ENCODE data around the gene UBE2L5.
A peak's percentile ranks its signal among the peaks of the same experiment; 100 is the strongest.

UBE2L5 gene

DNA sequence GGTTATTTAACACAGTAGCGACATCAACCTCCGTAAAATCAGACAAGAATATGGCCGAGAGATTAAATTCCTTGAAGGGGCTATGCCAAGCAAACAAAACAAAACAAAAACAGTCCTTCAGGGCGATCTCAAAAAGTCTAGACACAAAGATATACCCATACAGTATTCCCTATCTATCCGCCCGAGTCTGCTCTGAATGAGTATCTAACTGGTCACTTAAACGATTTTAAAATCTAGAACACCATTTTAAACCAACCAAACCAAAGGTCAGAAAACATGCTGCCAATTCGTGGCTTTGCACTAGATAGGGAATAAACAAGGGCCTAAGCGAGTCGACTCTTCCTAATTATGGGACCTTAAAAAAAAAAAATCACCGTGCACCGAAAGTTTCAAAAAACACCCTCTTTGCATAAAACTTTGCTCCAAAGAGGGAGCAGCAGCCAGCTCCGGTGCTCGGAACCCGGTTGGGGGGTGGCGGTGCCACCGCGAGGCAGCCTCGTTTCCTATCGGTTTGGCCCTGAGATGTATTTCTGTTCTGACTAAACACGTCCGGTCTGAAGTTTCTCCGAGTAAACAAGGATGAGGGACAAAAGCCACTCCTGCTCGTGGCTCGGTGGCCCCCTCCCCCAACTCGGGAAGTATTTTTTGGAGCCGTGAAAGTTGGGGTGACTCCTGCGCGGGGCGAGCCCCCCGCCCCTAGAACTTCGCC lies 41.6 kb downstream of the UBE2L5 start:
- peaks cover 36% of the 10 kb centered on the region for H3K4me1 Mint-ChIP-seq
- H3K36me3 Mint-ChIP-seq = peaks cover 32% of the 10 kb centered on the region
- H3K27ac Mint-ChIP-seq = peak overlapping the region; percentile 99
- CTCF ChIA-PET = interaction anchor here (0.6 kb wide), 2 partner anchors 22 to 332 kb away, joined by 3 read pairs; no protein-coding TSS in a partner anchor
- H3K9me3 Mint-ChIP-seq = no peaks in the 10 kb centered on the region
- peak; percentile 85 for DNase-seq
- H3K27me3 Mint-ChIP-seq = peaks cover 5% of the 10 kb centered on the region
- H3K4me3 Mint-ChIP-seq = peak overlapping the region; percentile 90

DNA sequence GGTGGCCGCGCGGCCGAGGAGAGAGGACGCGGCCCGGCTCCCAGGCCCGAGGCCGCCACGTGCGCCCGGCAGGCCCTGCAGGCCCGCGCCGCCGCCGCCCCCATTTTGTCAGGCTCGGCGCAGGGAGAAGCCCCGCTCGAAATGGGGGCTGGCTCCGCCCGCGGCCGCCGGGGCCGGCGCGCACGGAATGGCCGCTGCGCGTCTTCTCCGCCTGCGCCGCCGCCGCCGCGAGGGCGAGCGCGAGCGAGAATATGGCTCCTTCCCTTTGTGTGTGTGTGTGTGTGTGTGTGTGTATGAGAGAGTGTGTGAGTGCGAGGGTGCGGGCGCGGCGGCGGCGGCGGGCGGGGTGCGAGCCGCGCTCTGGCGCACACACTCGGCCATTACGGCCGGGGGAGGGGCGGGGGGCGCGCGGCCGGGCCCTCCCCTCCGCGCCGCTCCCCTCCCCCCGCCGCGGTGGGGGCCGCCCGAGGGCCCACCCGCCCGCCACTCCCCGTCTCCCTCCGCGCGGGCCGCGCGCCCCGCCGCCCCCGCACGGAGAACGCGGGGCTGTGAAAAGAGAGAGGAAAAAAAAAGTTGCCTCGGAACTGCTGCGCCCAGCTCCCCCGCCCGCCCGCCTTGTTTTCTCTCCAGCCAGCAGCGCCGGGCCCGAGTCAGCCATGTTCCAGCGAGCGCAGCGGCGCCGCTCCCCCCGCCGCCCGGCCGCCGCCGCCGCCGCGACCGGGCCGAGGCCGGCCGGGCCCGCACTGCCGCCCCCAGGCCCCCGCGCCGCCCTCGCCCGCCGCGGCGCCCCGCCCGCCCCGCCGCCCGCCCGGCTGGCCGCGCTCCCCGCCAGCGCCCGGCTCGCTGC lies 42.4 kb downstream of the UBE2L5 start:
- Mint-ChIP-seq H3K36me3 (peaks cover 26% of the 10 kb centered on the region), H3K27ac (peak overlapping the region; percentile 99), H3K27me3 (peaks cover 5% of the 10 kb centered on the region), H3K9me3 (no peaks in the 10 kb centered on the region), H3K4me3 (peak overlapping the region; percentile 90), H3K4me1 (peaks cover 30% of the 10 kb centered on the region)
- CTCF ChIA-PET = interaction anchor here (0.6 kb wide), 2 partner anchors 23 to 333 kb away, joined by 3 read pairs; no protein-coding TSS in a partner anchor
- peak; percentile 84 for DNase-seq

DNA sequence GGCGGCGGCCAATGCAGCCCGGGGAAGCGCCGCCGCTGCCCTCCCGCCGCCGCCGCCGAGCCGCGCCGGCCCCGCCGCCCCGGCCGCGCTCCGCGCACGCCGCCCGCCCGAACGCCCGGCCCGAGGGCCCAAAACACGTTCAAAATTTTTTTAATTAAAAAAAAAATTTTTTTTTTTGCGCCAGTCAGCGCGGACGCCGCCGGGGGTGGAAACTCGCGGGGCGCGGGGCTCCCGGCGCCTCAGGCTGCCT lies 43.0 kb downstream of the UBE2L5 start:
- H3K9me3 Mint-ChIP-seq = no peaks in the 10 kb centered on the region
- CTCF ChIA-PET = no interaction called here
- no peak for DNase-seq
- H3K4me1 Mint-ChIP-seq = peaks cover 30% of the 10 kb centered on the region
- no peak overlapping the region for H3K4me3 Mint-ChIP-seq
- H3K27me3 Mint-ChIP-seq = peaks cover 5% of the 10 kb centered on the region
- H3K36me3 Mint-ChIP-seq = peaks cover 26% of the 10 kb centered on the region
- H3K27ac Mint-ChIP-seq = no peak overlapping the region

DNA sequence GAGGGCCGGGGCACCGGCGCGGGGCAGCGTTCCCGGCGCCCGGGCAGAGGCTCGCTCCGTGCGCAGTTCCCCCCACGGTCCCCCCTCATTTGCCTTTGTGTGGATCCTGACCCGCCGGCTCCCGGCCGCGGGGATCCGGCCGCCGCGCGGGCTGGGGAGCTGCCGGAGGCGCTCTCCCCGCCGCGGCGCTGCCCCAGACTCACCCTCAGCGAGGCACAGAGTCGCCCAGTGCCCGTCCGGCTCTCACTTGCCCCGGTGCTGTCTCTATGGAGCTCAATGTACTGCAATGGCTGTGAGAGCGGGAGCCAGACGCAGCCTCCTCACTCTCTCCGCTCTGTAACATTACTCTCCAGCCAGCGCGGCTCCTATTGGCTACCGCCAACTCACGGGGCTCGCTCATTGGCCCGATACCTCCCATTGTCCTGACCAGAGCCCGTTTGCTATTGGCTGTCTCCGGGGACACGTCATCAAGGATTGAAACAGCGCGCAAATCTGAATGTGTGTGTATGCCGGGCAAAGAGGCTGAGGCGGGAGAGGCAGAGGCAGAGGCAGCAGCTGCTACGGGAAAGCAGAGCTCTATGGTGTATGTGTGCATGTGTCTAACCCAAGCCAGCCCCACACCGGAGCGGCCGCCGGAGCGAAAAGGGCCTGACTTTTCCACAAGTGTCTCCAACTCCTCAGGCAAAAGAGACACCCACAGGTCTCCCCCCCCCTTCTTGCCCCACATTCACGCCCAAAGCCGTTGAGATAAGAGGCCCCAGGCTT lies 43.5 kb downstream of the UBE2L5 start, which contains the start of gene HMGB1:
HMGB1 (minus strand) TSS at position 344 of the 765 bp plus-strand sequence. CDS start 2,256 bp downstream, outside the sequence.
- CTCF ChIA-PET = interaction anchor here (0.6 to 0.8 kb wide), 2 partner anchors 75 to 159 kb away, joined by 3 read pairs; no protein-coding TSS in a partner anchor
- Mint-ChIP-seq H3K9me3 (no peaks in the 10 kb centered on the region), H3K4me3 (peak within 1 kb of the TSS; percentile 88), H3K4me1 (peaks cover 30% of the 10 kb centered on the region), H3K27ac (peak within 1 kb of the TSS; percentile 99), H3K27me3 (peaks cover 5% of the 10 kb centered on the region), H3K36me3 (peaks cover 26% of the 10 kb centered on the region)
- DNase-seq = peak; percentile 99

DNA sequence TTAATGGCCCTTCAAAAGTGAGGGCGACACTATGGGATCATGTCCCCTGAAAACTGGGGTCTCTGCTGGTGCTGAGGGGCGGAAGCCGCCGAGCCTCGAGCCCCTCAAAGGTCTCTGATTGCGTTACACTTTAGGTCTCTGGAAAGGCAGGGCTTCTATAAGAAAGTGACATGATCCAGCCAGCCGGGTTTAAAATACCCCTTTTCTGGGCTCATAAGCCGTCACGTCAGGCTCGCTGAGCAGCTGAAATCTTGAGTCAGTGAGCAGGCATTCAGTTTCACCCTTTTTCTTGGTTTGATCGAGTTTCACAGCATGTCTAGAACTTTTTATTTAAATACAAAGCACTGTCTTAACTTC lies 44.0 kb downstream of the UBE2L5 start:
- CTCF ChIA-PET = interaction anchor here (0.6 to 0.8 kb wide), 2 partner anchors 75 to 160 kb away, joined by 3 read pairs; no protein-coding TSS in a partner anchor
- peak overlapping the region; percentile 88 for H3K4me3 Mint-ChIP-seq
- peaks cover 23% of the 10 kb centered on the region for H3K36me3 Mint-ChIP-seq

DNA sequence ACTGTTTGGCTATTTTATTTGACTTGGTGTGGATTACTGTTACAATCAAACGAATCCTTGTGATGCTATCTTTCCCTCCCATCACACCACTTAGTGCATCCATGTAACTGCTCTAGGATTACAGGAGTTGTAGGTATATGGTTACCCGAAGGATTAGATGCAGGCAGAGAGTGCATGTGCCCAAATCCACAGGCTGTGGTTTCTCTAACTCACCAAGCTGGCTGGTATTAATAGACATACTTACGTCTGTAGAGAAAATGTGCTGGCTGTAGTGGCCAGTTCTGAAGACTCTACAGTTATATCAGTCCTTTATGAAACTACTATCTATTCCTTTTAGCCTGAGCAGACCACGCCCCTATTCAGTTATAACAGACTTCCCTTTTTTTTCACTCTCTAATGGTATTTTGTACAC lies 44.6 kb downstream of the UBE2L5 start:
- CTCF ChIA-PET = interaction anchor here (1.0 kb wide), 1 partner anchor 91 kb away, joined by 3 read pairs; no protein-coding TSS in a partner anchor
- Mint-ChIP-seq H3K36me3 (peaks cover 20% of the 10 kb centered on the region), H3K4me1 (peaks cover 24% of the 10 kb centered on the region), H3K27me3 (peaks cover 5% of the 10 kb centered on the region), H3K9me3 (no peaks in the 10 kb centered on the region), H3K27ac (peak overlapping the region; percentile 99), H3K4me3 (peak overlapping the region; percentile 88)
- DNase-seq = no peak

More for the DNA sequence above, 44.0 kb downstream of the UBE2L5 start:
- peak; percentile 44 for DNase-seq
- Mint-ChIP-seq H3K4me1 (peaks cover 28% of the 10 kb centered on the region), H3K27me3 (peaks cover 5% of the 10 kb centered on the region), H3K9me3 (no peaks in the 10 kb centered on the region), H3K27ac (peak overlapping the region; percentile 99)

DNA sequence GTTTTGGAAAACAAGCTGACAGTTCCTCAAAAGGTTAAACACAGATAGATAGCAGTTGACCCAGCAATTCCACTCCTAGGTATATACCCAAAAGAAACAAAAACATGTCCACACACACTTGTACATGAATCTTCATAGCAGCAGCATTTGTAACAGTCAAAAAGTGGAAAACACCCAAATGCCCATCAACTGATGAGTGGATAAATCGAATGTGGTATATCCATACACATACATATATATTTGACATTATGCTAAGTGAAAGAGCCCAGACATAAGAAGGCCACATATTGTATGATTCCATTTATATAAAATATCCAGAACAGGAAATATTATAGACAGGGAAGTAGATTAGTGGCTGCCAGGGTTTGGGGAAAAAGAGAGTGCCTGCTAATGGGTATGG lies 51.4 kb downstream of the UBE2L5 start:
- Mint-ChIP-seq H3K36me3 (no peaks in the 10 kb centered on the region), H3K9me3 (no peaks in the 10 kb centered on the region), H3K4me3 (no peak overlapping the region), H3K27me3 (peaks cover 21% of the 10 kb centered on the region), H3K27ac (no peak overlapping the region), H3K4me1 (no peaks in the 10 kb centered on the region)
- DNase-seq = no peak
- CTCF ChIA-PET = no interaction called here

DNA sequence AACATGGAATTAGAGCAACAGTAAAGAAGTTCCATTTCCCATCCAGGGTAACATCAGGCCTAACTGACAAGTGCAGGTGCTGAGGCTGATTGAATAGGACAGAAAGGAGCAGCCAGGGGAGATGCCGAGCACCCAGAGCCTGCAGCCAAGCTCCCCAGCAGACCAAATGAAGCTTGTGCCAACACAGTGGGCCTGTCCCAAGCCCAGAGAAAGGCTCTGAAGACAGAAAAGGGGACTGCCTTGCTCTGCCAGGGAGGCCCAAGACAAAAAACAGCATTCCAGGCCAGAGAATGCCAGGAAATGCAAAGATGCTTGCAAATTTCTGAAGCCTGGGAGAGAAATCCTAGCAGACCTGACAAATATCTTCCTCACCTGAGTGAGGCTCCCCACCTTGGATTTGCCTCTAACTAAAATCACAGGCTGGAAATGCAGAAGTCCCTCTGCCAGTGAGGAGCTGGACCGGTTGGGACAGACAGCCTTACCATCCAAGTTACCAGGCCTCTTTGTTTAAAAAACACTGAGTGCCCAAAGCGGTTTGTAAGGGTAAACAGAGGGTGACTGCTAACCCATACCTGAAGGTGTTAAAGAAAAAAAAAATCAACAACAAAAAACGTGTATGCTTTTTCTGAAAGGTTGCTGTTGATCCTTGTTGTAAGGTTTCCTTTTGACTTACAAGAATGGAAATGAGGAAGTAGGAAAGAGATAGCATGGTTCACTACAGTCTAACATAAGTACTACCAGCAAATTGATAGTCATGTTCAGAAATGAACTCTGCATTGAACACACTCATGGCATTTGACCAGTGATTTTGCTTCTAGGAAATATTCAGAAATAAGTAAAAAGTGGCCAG lies 55.3 kb downstream of the UBE2L5 start:
- H3K36me3 Mint-ChIP-seq = no peaks in the 10 kb centered on the region
- no peak for DNase-seq
- H3K9me3 Mint-ChIP-seq = no peaks in the 10 kb centered on the region
- peaks cover 43% of the 10 kb centered on the region for H3K27me3 Mint-ChIP-seq
- H3K4me1 Mint-ChIP-seq = no peaks in the 10 kb centered on the region
- CTCF ChIA-PET = no interaction called here
- H3K4me3 Mint-ChIP-seq = no peak overlapping the region
- H3K27ac Mint-ChIP-seq = no peak overlapping the region

Measured in activated naive CD4-positive, alpha-beta T cell treated with anti-CD3 and anti-CD28 coated beads, Interleukin-2, amount 10 ng/mL, durations not matched to agents 7 days and 5 days (primary cell).